ENCODE data around the gene FAT2.

The FAT2 gene

DNA sequence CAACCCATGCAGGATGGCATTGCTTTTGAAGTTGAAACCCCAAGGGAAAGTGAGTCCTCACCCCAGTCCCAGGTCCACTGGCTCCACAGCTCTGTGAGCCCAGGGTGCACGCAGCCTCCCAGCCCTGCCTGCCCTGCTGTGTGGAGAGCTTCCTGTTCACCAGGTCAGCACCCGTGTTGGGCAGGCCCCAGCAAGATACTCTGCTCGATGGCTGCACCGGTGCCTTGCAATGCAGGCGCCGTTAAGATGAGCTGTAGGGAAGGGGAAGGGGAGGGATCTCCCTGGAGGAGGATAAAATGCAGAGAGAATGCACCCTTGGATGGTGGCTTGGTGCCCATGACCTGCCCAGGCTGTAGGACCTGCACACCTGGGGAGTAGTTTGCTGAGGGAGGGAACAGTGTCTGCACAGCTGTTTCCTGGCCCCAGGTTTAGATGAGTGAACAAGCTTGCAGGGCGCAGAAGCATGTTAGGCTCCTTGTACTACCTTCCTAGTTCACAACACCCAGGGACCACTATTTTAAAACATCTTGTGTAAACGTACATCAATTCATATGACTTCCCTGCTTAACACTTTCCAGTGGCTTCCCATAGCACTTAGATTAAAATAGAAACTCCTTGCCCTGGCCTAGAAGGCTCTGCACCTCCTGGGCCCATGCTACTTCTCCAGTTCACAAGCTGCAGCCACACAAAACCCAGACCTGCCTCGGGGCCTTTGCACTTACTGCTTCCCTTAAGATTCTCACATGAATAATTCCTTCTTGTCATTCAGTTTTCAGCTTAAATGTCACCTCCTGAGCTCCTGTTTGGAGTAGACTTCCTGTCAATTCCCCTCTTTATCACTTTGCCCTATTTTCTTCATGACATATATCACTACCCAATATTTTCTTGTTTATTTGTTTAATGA lies 19.6 kb downstream of the FAT2 start:
- ChIA-PET CTCF (interaction anchor here (0.8 to 2.0 kb wide), 10 partner anchors 8 to 124 kb away, joined by 3 to 7 read pairs (median 3); partner anchors contain the start of gene SLC36A1), POLR2A (interaction anchor here (0.6 kb wide), 1 partner anchor 111 kb away, joined by 3 read pairs; no protein-coding TSS in a partner anchor)
- DNase-seq (ENCODE audit: extremely low spot score), result no peak
- TF ChIP-seq, protein P1, sequence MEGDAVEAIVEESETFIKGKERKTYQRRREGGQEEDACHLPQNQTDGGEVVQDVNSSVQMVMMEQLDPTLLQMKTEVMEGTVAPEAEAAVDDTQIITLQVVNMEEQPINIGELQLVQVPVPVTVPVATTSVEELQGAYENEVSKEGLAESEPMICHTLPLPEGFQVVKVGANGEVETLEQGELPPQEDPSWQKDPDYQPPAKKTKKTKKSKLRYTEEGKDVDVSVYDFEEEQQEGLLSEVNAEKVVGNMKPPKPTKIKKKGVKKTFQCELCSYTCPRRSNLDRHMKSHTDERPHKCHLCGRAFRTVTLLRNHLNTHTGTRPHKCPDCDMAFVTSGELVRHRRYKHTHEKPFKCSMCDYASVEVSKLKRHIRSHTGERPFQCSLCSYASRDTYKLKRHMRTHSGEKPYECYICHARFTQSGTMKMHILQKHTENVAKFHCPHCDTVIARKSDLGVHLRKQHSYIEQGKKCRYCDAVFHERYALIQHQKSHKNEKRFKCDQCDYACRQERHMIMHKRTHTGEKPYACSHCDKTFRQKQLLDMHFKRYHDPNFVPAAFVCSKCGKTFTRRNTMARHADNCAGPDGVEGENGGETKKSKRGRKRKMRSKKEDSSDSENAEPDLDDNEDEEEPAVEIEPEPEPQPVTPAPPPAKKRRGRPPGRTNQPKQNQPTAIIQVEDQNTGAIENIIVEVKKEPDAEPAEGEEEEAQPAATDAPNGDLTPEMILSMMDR (IDR thresholded peaks at IDR 0.05; ENCODE audit: control extremely low read depth, extremely low read depth, low read depth, missing control alignments), result no peak

DNA sequence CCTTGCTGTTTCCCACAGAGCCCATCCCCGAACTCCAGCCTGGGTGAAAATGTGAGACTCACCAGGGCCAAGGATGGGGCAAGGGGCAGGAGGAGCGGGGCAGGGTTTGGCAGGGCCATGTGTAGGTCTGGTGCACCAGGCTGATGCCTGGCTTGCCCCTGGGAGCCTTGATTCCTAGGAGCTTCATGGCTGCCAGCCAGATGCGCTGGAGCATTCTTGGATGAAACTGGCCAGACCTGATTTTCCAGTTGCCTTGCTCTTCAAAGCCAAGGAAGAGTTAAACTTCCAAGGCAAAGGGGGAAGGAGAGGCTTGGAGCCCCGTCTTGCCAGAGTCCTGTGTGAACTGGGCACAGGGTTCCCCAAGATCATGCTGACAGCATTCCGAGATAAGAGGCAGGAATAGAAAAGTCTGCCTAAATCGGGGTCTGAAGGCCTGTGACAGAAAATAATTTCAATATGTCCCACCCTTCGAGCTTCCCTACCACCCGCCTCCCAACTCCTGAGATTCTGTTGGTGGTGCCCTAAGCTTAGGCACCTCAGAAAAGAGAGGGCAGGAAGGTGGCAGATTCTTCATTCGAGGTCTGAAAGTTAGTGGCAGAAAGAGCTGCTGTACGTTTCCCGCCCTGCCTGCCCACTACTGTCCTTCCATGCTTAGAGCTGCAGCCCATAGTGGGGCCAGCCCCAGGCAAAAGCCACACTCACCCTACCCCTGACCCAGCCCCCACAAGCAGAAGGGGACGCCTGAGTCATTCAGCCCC lies 20.4 kb downstream of the FAT2 start:
- TF ChIP-seq, protein P1 (IDR thresholded peaks at IDR 0.05; ENCODE audit: control extremely low read depth, extremely low read depth, low read depth, missing control alignments), result no peak
- POLR2A ChIA-PET, result interaction anchor here (0.6 kb wide), 1 partner anchor 110 kb away, joined by 3 read pairs; no protein-coding TSS in a partner anchor

DNA sequence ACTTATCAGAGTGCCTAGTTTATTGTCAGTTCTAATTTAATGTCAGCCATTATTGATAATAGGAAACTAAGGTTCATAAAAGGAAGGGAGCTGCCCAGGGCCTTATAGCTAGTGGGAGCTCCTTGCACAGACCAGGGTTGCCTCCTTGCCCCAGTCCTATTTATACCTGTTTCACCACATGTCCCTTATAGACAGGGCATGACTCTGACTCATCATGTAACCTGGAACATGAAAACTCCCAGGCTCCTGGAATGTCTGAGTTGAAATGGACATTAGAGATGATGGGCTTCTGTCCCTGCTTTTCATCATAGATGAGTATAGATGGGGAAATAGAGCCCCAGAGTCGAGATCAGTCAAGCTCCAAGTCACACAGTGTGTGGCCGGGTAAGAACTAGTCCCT lies 21.1 kb downstream of the FAT2 start:
- ChIA-PET POLR2A (no interaction called here), CTCF (interaction anchor here (1.0 to 1.6 kb wide), 6 partner anchors 12 to 89 kb away, joined by 3 to 6 read pairs (median 3); no protein-coding TSS in a partner anchor)
- DNase-seq (ENCODE audit: extremely low spot score), result no peak
- TF ChIP-seq, protein P1 (IDR thresholded peaks at IDR 0.05; ENCODE audit: control extremely low read depth, extremely low read depth, low read depth, missing control alignments), result no peak

More for the DNA sequence above, 20.4 kb downstream of the FAT2 start:
- CTCF ChIA-PET, result interaction anchor here (0.8 to 2.0 kb wide), 9 partner anchors 11 to 88 kb away, joined by 3 to 7 read pairs (median 3); no protein-coding TSS in a partner anchor
- DNase-seq (ENCODE audit: extremely low spot score), result no peak

DNA sequence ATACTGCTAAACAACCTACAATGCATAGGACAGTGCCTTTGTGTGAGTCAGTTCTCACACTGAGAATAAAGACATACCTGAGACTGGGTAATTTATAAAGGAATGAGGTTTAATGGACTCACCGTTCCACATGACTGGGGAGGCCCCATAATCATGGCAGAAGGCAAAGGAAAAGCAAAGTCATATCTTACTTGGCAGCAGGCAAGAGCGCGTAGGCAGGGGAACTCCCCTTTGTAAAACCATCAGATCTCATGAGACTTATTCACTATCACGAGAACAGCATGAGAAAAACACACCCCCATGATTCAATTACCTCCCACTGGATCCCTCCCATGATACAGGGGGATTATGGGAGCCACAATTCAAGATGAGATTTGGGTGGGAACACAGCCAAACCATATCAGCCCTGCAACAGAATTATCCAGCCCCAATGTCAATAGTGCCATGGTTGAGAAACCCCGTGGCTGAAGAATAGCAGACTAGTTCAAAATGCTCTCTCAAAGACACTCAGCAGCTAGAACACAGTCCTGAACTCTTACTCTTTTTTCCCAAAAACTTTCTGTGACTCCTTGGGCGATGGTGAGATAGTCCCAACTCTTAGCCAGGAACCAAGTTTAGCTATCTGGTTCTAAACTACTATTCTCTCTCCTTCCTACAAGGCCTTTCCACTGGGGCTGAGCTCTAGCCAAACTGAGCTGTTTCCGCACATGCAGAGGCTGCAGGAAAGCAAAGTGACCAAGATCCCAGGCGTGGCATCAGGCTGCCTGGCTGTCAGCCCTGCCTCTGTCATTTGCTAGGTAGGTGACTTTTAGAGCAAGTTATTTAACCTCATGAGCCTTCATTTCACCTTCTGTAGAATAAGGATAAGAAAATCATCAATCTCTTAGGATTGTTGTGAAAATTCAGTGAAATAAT lies 21.7 kb downstream of the FAT2 start:
- POLR2A ChIA-PET, result no interaction called here
- no peak for DNase-seq (ENCODE audit: extremely low spot score)

DNA sequence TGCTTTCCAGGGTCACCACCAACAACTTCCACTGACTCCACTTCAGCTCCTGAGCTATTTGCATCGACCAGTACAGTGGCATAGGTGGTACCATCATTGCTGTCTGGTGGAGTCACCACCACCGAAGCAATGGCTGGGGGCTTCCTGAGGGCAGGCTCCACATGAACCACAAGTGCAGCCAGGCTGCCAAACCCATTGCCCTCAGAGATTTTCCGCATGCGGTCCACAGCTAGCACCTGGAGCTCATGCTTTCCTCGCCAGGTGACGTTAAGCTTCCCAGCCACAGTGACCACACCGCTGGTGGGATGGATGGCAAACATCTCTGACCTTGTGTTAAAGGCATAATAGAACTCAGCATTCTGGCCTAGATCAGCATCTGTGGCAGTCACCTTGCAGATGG lies 23.1 kb downstream of the FAT2 start:
- POLR2A ChIA-PET, result no interaction called here
- CTCF ChIA-PET, result interaction anchor here (0.9 to 1.5 kb wide), 6 partner anchors 9 to 184 kb away, joined by 3 to 5 read pairs (median 3); no protein-coding TSS in a partner anchor
- TF ChIP-seq, protein P1 (IDR thresholded peaks at IDR 0.05; ENCODE audit: control extremely low read depth, extremely low read depth, low read depth, missing control alignments), result no peak
- no peak for DNase-seq (ENCODE audit: extremely low spot score)

More for the DNA sequence above, 21.7 kb downstream of the FAT2 start:
- CTCF ChIA-PET, result interaction anchor here (1.0 to 1.6 kb wide), 6 partner anchors 10 to 89 kb away, joined by 3 to 4 read pairs (median 3); no protein-coding TSS in a partner anchor
- TF ChIP-seq, protein P1 (IDR thresholded peaks at IDR 0.05; ENCODE audit: control extremely low read depth, extremely low read depth, low read depth, missing control alignments), result no peak

Measured in GM10248 (cell line).